LNCaP clone FGC (cell line): ENCODE data around the gene UBAP2.

ENCODE experiments used
- DNase-seq: peaks from one replicate; pipeline ENCODE4 v3.0.0-alpha.2; 2011; ENCODE audit warnings: low read depth
- H3K4me3 ChIP-seq: 2 replicates; pipeline ENCODE4 v1.5.1; 2011; ENCODE audit warnings: mild to moderate bottlenecking, low read depth, low read length, control low read depth
- CTCF ChIP-seq: IDR thresholded peaks from 2 replicates; pipeline ENCODE4 v1.5.1; 2012; ENCODE audit warnings: mild to moderate bottlenecking; ENCODE audit not compliant: control insufficient read depth, insufficient read depth; ENCODE audit errors: extremely low read depth

The UBAP2 gene

GRCh38 chr9:33946779-33947535 is 101.7 kb downstream of the UBAP2 start:
- no peak for TF ChIP-seq CTCF
- no peak for DNase-seq
- no peak overlapping the region for H3K4me3 ChIP-seq

GRCh38 chr9:33943389-33943788 is 105.3 kb downstream of the UBAP2 start:
- no peak overlapping the region for H3K4me3 ChIP-seq
- no peak for TF ChIP-seq CTCF
- no peak for DNase-seq

- DNase-seq, result no peak
- H3K4me3 ChIP-seq, result no peak overlapping the region
- TF ChIP-seq CTCF, result no peak
Measured at GRCh38 chr9:33942471-33943083, 106.1 kb downstream of the UBAP2 start.

- H3K4me3 ChIP-seq, result no peak overlapping the region
- no peak for DNase-seq
- TF ChIP-seq CTCF, result no peak
Measured at GRCh38 chr9:33939924-33940874, 108.5 kb downstream of the UBAP2 start.

- no peak overlapping the region for H3K4me3 ChIP-seq
- no peak for TF ChIP-seq CTCF
- no peak for DNase-seq
Measured at GRCh38 chr9:33934188-33934878, 114.4 kb downstream of the UBAP2 start.

- no peak for TF ChIP-seq CTCF
- no peak for DNase-seq
- H3K4me3 ChIP-seq, result no peak overlapping the region
Measured at GRCh38 chr9:33932078-33932807, 116.4 kb downstream of the UBAP2 start.
